AG04450 (cell line): ENCODE measurements around the gene RELN. TPM values are rescaled to one million over a fixed set of nuclear protein-coding genes. Genes with fewer than 3 reads are reported as not detected.

Experiments used
- CTCF ChIA-PET: fragments of 300-600, 350-600 bp; formaldehyde crosslinking; extraction: SDS; loops from one replicate; lab custom pipeline; 2022; ENCODE audit warnings: antibody characterized with exemption, inconsistent platforms; lab: Charles Lee
- POLR2A ChIA-PET: fragments of 350-600 bp; formaldehyde crosslinking; extraction: SDS; loops from one replicate; lab custom pipeline; 2021; ENCODE audit warnings: antibody characterized with exemption, inconsistent platforms; lab: Yijun Ruan, JAX
- DNase-seq: peaks from one replicate; pipeline ENCODE4 v3.0.0-alpha.2; 2011; ENCODE audit warnings: low read depth, low spot score
- H3K27ac ChIP-seq: one replicate; pipeline ENCODE4 v1.5.1; 2012; ENCODE audit warnings: low read depth, low read length, control low read depth
- H3K27me3 ChIP-seq: one replicate; pipeline ENCODE4 v1.6.0; 2012; ENCODE audit warnings: low read length; ENCODE audit not compliant: control insufficient read depth, insufficient read depth
- H3K4me3 ChIP-seq: 2 replicates; pipeline ENCODE4 v1.5.1; 2011; ENCODE audit warnings: mild to moderate bottlenecking, low read depth, low read length, control low read depth
- H3K9me3 ChIP-seq: 2 replicates; pipeline ENCODE4 v1.5.1; 2012; ENCODE audit warnings: low read length; ENCODE audit not compliant: control insufficient read depth, insufficient read depth
- CTCF ChIP-seq: IDR thresholded peaks from 2 replicates; pipeline ENCODE4 v1.5.1; 2011; ENCODE audit warnings: low read depth, low read length, control low read depth, inconsistent platforms
- polyA plus RNA-seq: library from polyadenylated mRNA; depleted of rRNA; stranded (reverse); fragments of >200 nt; gene quantifications from 2 replicates; pipeline ENCODE4 v1.2.3, GENCODE V29; 2011

RELN gene
- polyA plus RNA-seq, 1 experiment: 7.6 TPM

GRCh38 chr7:103893350-103893749 lies 96.1 kb downstream of the RELN start:
- no peak overlapping the region for H3K4me3 ChIP-seq
- TF ChIP-seq CTCF: no peak
- H3K27me3 ChIP-seq: no peaks in the 10 kb centered on the region
- ChIA-PET POLR2A (no interaction called here), CTCF (no interaction called here)
- no peak for DNase-seq
- no peaks in the 10 kb centered on the region for H3K9me3 ChIP-seq
- H3K27ac ChIP-seq: no peak overlapping the region

DNA sequence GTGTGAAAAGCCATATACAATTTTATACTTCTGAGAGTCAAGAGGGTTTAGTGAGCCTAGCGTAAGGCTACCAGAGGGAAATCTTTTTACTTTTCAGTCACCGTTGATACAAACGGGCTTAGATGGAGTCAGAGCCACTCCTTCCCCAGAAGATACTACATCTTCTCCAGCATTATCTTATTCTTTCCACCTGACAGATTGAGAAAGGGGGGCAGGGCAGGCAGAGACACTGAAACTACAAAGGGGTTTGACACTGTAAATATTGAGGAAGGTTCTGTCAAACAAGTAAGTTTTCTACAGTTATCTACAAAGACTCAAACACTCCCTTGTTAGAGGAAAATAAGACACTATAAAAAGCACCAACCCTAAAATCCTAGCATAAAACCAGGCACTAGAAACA lies 100.0 kb downstream of the RELN start:
- POLR2A ChIA-PET: no interaction called here
- Histone ChIP-seq H3K27ac (no peak overlapping the region), H3K4me3 (no peak overlapping the region), H3K27me3 (no peaks in the 10 kb centered on the region), H3K9me3 (no peaks in the 10 kb centered on the region)
- CTCF ChIA-PET: no interaction called here
- no peak for DNase-seq
- no peak for TF ChIP-seq CTCF

- H3K27ac ChIP-seq: no peak overlapping the region
- TF ChIP-seq CTCF: no peak
- CTCF ChIA-PET: no interaction called here
- POLR2A ChIA-PET: no interaction called here
- DNase-seq: no peak
- H3K4me3 ChIP-seq: no peak overlapping the region
- H3K9me3 ChIP-seq: no peaks in the 10 kb centered on the region
- no peaks in the 10 kb centered on the region for H3K27me3 ChIP-seq
Measured at GRCh38 chr7:103888603-103889153, 100.8 kb downstream of the RELN start.

GRCh38 chr7:103887853-103888602 lies 101.4 kb downstream of the RELN start:
- TF ChIP-seq CTCF: no peak
- Histone ChIP-seq H3K9me3 (no peaks in the 10 kb centered on the region), H3K27ac (no peak overlapping the region), H3K4me3 (no peak overlapping the region), H3K27me3 (no peaks in the 10 kb centered on the region)
- ChIA-PET POLR2A (no interaction called here), CTCF (no interaction called here)
- no peak for DNase-seq

GRCh38 chr7:103887050-103887449 lies 102.4 kb downstream of the RELN start:
- DNase-seq: no peak
- Histone ChIP-seq H3K9me3 (no peaks in the 10 kb centered on the region), H3K27me3 (no peaks in the 10 kb centered on the region), H3K4me3 (no peak overlapping the region), H3K27ac (no peak overlapping the region)
- POLR2A ChIA-PET: no interaction called here
- CTCF ChIA-PET: interaction anchor here (1.2 kb wide), 1 partner anchor 10 kb away, joined by 4 read pairs; no protein-coding TSS in a partner anchor
- TF ChIP-seq CTCF: no peak
